Smooth muscle cell (in vitro differentiated cells): ENCODE results near the gene BCL2L11. TPM values are rescaled to one million over a fixed set of nuclear protein-coding genes. Genes with fewer than 3 reads are reported as not detected.
"Not testable (repeated sequence)": the region's sequence is repeated elsewhere in the genome, so short reads cannot be mapped to it uniquely, and the experiment has no call there.

Experiments
- DNase-seq: peaks from one replicate; lab custom pipeline; 2025; ENCODE audit not compliant: unreplicated experiment; lab: John Stamatoyannopoulos, UW
- H2AFZ ChIP-seq: fragments of 200-600 bp; sonication (generic); 2 replicates; pipeline ENCODE4 v1.6.0; 2016; ENCODE audit warnings: antibody characterized with exemption, low read depth, mild to moderate bottlenecking
- H3F3A ChIP-seq: fragments of 200-600 bp; sonication (generic); 2 replicates; pipeline ENCODE4 v1.6.0; 2017; ENCODE audit warnings: antibody characterized with exemption, low read depth
- H3K27ac ChIP-seq: fragments of 200-600 bp; sonication (generic); 2 replicates; pipeline ENCODE4 v1.5.1; 2016; ENCODE audit warnings: low read depth, mild to moderate bottlenecking
- H3K27me3 ChIP-seq: fragments of 200-600 bp; sonication (generic); 2 replicates; pipeline ENCODE4 v1.6.1; 2016; ENCODE audit warnings: low read depth, mild to moderate bottlenecking
- H3K36me3 ChIP-seq: fragments of 200-600 bp; sonication (generic); 2 replicates; pipeline ENCODE4 v1.5.1; 2016; ENCODE audit warnings: low read depth
- H3K4me1 ChIP-seq: fragments of 200-600 bp; sonication (generic); 2 replicates; pipeline ENCODE4 v1.5.1; 2016; ENCODE audit warnings: low read depth
- H3K4me2 ChIP-seq: fragments of 200-600 bp; sonication (generic); 2 replicates; pipeline ENCODE4 v1.6.0; 2016; ENCODE audit warnings: mild to moderate bottlenecking
- H3K4me3 ChIP-seq: fragments of 200-600 bp; sonication (generic); 2 replicates; pipeline ENCODE4 v1.5.1; 2016; ENCODE audit warnings: mild to moderate bottlenecking
- H3K79me2 ChIP-seq: fragments of 200-600 bp; sonication (generic); 2 replicates; pipeline ENCODE4 v1.6.0; 2016; ENCODE audit warnings: low read depth, mild to moderate bottlenecking
- H3K9ac ChIP-seq: fragments of 200-600 bp; sonication (generic); 2 replicates; pipeline ENCODE4 v1.6.0; 2016; ENCODE audit warnings: low read depth
- H3K9me3 ChIP-seq: fragments of 200-600 bp; sonication (generic); replicated peaks from 2 replicates; pipeline ENCODE4 v1.5.1; 2016; ENCODE audit warnings: low read depth
- H4K20me1 ChIP-seq: fragments of 200-600 bp; sonication (generic); 2 replicates; pipeline ENCODE4 v1.6.0; 2016; ENCODE audit warnings: low read depth
- CTCF ChIP-seq: fragments of 200-600 bp; sonication (generic); IDR thresholded peaks from 2 replicates; pipeline ENCODE4 v1.5.1; 2017; ENCODE audit warnings: borderline replicate concordance, mild to moderate bottlenecking, antibody characterized with exemption; ENCODE audit not compliant: insufficient read depth, poor library complexity, severe bottlenecking
- WGBS: methylation state at CpG from one replicate; pipeline ENCODE4 v1.1.7; 2016; ENCODE audit warnings: low lambda C conversion rate; 5-methylcytosine and 5-hydroxymethylcytosine counted together
- polyA plus RNA-seq: library from polyadenylated mRNA; unstranded; fragments of >200 nt; fragmentation: Nextera tagmentation; extraction: Ambion mirVana; gene quantifications from 2 replicates; pipeline ENCODE4 v1.2.1, GENCODE V29; 2016
- total RNA-seq: library from RNA; depleted of rRNA; stranded (reverse); fragments of >200 nt; gene quantifications from 2 replicates; pipeline ENCODE4 v1.2.3, GENCODE V29; 2014

The BCL2L11 gene
- total RNA-seq (7.2 and 10.0 TPM in 2 replicates), polyA plus RNA-seq (4.9 and 6.6 TPM in 2 replicates)

- TF ChIP-seq CTCF = peak; percentile 12
- H2AFZ ChIP-seq = peak within 1 kb of the TSS; percentile 91
- H3K4me2 ChIP-seq = peak within 1 kb of the TSS; percentile 99
- peak within 1 kb of the TSS; percentile 88 for H3K4me3 ChIP-seq
- H3F3A ChIP-seq = no peaks in the 10 kb centered on the region
- H3K4me1 ChIP-seq = peaks cover 28% of the 10 kb centered on the region
- peaks cover 22% of the 10 kb centered on the region for H3K27me3 ChIP-seq
- H3K36me3 ChIP-seq = peaks cover 4% of the 10 kb centered on the region
- peak within 1 kb of the TSS; percentile 53 for H3K9ac ChIP-seq
- H3K9me3 ChIP-seq = no peaks in the 10 kb centered on the region
- peak; percentile 65 for DNase-seq
- peaks cover 36% of the 10 kb centered on the region for H3K79me2 ChIP-seq
- WGBS = under 1% methylated on average over 58 of the region's 98 CpGs
- peak within 1 kb of the TSS; percentile 33 for H3K27ac ChIP-seq
- peaks cover 41% of the 10 kb centered on the region for H4K20me1 ChIP-seq
Observed at GRCh38 chr2:111120253-111121027, at the start of gene BCL2L11. TSS of gene BCL2L11 (plus strand) at chr2:111120914. CDS start at chr2:111123746, 2,832 bp downstream.

- H3K4me1 ChIP-seq = no peaks in the 10 kb centered on the region
- no peaks in the 10 kb centered on the region for H3K27me3 ChIP-seq
- peak overlapping the region; percentile 33 for H3K4me2 ChIP-seq
- no peak for DNase-seq
- no peaks in the 10 kb centered on the region for H3F3A ChIP-seq
- H3K9ac ChIP-seq = no peak overlapping the region
- H4K20me1 ChIP-seq = no peaks in the 10 kb centered on the region
- H3K36me3 ChIP-seq = no peaks in the 10 kb centered on the region
- H3K9me3 ChIP-seq = no peaks in the 10 kb centered on the region
- no peak overlapping the region for H2AFZ ChIP-seq
- no peak for TF ChIP-seq CTCF
- H3K79me2 ChIP-seq = no peaks in the 10 kb centered on the region
- WGBS = 67% methylated on average over 5 of the region's 5 CpGs
- H3K4me3 ChIP-seq = no peak overlapping the region
- peak overlapping the region; percentile 59 for H3K27ac ChIP-seq
Observed at GRCh38 chr2:111071600-111072171, 49.0 kb upstream of the BCL2L11 start.

GRCh38 chr2:111072220-111072871 is 48.4 kb upstream of the BCL2L11 start:
- no peaks in the 10 kb centered on the region for H4K20me1 ChIP-seq
- no peak overlapping the region for H3K4me3 ChIP-seq
- H3K27me3 ChIP-seq = no peaks in the 10 kb centered on the region
- no peak overlapping the region for H3K9ac ChIP-seq
- H3K36me3 ChIP-seq = no peaks in the 10 kb centered on the region
- peak overlapping the region; percentile 59 for H3K27ac ChIP-seq
- H3K79me2 ChIP-seq = no peaks in the 10 kb centered on the region
- peak overlapping the region; percentile 33 for H3K4me2 ChIP-seq
- WGBS = 25% methylated on average over 2 of the region's 2 CpGs
- no peaks in the 10 kb centered on the region for H3K9me3 ChIP-seq
- no peaks in the 10 kb centered on the region for H3F3A ChIP-seq
- no peak overlapping the region for H2AFZ ChIP-seq
- H3K4me1 ChIP-seq = no peaks in the 10 kb centered on the region
- no peak for DNase-seq
- no peak for TF ChIP-seq CTCF

GRCh38 chr2:111082659-111083058 is 38.1 kb upstream of the BCL2L11 start:
- H3K79me2 ChIP-seq, H3K4me1 ChIP-seq, H3K4me3 ChIP-seq, H4K20me1 ChIP-seq, H2AFZ ChIP-seq, H3K9ac ChIP-seq, H3K9me3 ChIP-seq, DNase-seq, H3K4me2 ChIP-seq, H3K27ac ChIP-seq, H3K36me3 ChIP-seq, H3F3A ChIP-seq: not testable (repeated sequence)
- peaks cover 24% of the 10 kb centered on the region for H3K27me3 ChIP-seq
- WGBS = 0% methylated on average over 1 of the region's 1 CpG
